GDM1 (cell line): ENCODE data around the gene HINT3.
"Not testable (repeated sequence)": the region's sequence is repeated elsewhere in the genome, so short reads cannot be mapped to it uniquely, and the experiment has no call there.

ENCODE experiments used
- DNase-seq: peaks from one replicate; lab custom pipeline; 2025; lab: John Stamatoyannopoulos, UW

Gene HINT3

GRCh38 chr6:126002755-126003679 lies 46.4 kb downstream of the HINT3 start:
- DNase-seq, result no peak

GRCh38 chr6:126007800-126008199 lies 51.2 kb downstream of the HINT3 start:
- no peak for DNase-seq

GRCh38 chr6:126010040-126010439 lies 53.5 kb downstream of the HINT3 start:
- DNase-seq, result no peak

DNA sequence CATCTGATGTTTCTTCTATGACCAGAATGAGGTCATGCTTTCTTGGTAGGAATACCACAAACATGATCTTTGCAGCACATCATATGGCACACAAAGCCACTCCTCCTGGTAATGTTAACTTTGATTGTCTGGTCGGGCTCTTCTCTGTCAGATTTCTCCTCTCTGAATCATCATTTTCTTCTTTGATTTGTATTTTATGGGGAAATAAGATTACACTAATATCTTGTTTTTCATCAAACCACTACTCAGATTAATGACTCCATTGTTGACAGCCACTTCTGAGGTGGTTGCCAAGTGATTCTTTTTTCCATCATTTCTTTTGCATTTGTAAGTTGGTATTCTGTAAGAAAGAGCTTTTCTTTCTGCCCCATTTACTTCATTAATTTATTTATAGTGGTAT lies 59.3 kb downstream of the HINT3 start:
- DNase-seq, result no peak

- no peak for DNase-seq
Observed at GRCh38 chr6:126016591-126016990, 60.0 kb downstream of the HINT3 start.

- DNase-seq, result no peak
Observed at GRCh38 chr6:126017668-126018067, 61.1 kb downstream of the HINT3 start.

- no peak for DNase-seq
Observed at GRCh38 chr6:126020305-126021050, 63.9 kb downstream of the HINT3 start.

DNA sequence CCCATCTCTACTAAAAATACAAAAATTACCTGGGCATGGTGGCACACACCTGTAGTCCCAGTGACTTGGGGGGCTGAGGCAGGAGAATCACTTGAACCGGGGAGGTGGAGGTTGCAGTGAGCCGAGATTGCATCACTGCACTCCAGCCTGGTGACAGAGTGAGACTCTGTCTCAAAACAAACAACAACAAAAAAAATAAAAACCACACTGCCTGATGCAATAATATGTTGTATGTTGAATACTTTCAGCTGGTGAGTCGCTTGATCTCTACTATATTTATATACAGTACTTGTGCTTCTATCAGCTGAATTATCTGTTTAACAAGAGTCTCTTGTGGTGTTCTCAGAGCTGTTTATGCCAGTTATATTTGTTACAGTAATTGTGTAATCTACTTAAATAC lies 66.9 kb downstream of the HINT3 start:
- DNase-seq, result not testable (repeated sequence)

GRCh38 chr6:126026001-126026400 lies 69.4 kb downstream of the HINT3 start:
- no peak for DNase-seq

DNA sequence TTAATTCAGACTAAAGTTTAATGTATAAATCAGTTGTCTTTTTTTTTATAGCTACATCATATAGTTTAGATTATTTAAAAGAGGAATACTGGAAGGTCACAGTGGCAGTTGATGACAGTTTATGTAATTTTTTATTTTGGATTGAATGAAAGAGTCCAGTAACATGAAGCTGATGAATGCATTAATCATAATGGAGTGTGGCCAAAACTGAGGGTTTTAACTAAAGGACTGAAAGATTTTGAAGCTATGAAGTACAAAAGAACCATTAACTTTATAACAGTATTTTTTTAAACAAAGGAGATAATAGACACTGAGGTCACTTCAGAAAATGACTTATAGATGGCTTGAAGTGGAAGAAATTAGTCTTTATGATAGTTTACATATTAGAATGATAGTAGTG lies 71.0 kb downstream of the HINT3 start:
- no peak for DNase-seq
